Fibroblast of skin of left biceps (primary cell): Measurements from ENCODE around the gene HOXB3.

ENCODE experiments used
- DNase-seq, 2 experiments: peaks; one replicate each; pipeline ENCODE4 v3.0.0-alpha.2; 2013; ENCODE audit warnings: low read depth in 2 of 2

Gene HOXB3

GRCh38 chr17:48589831-48590606 is at the start of gene HOXB3:
HOXB3 (minus strand) TSS chr17:48590241; CDS start chr17:48552474, 37,767 bp downstream.
- no peak for DNase-seq

- no peak for DNase-seq
Observed at GRCh38 chr17:48639136-48639535, 49.1 kb upstream of the HOXB3 start.

- DNase-seq: peak; percentile 81 to 84
Observed at GRCh38 chr17:48637323-48638260, 47.6 kb upstream of the HOXB3 start.

- no peak for DNase-seq
Observed at GRCh38 chr17:48636177-48637018, 46.4 kb upstream of the HOXB3 start.

- no peak for DNase-seq
Observed at GRCh38 chr17:48634493-48635208, 44.6 kb upstream of the HOXB3 start.

- no peak for DNase-seq
Observed at GRCh38 chr17:48633266-48633677, 43.2 kb upstream of the HOXB3 start.

- DNase-seq: no peak
Observed at GRCh38 chr17:48632579-48633265, 42.7 kb upstream of the HOXB3 start.

GRCh38 chr17:48631693-48632578 is 41.9 kb upstream of the HOXB3 start:
- no peak for DNase-seq

- no peak for DNase-seq
Observed at GRCh38 chr17:48630925-48631692, 41.1 kb upstream of the HOXB3 start.

GRCh38 chr17:48630009-48630924 is 40.2 kb upstream of the HOXB3 start:
- DNase-seq: no peak

- no peak for DNase-seq
Observed at GRCh38 chr17:48629411-48629759, 39.3 kb upstream of the HOXB3 start.

GRCh38 chr17:48628649-48629410 is 38.8 kb upstream of the HOXB3 start:
- no peak for DNase-seq

GRCh38 chr17:48627623-48628521 is 37.8 kb upstream of the HOXB3 start:
- DNase-seq: no peak

GRCh38 chr17:48627118-48627597 is 37.1 kb upstream of the HOXB3 start:
- DNase-seq: no peak

- DNase-seq: no peak
Observed at GRCh38 chr17:48626245-48627117, 36.4 kb upstream of the HOXB3 start, which contains the start of gene HOXB9. HOXB9 (minus strand) TSS chr17:48626358; CDS start chr17:48626269, 89 bp downstream.
